Measurements from ENCODE around the gene TGM6. TPM values are rescaled to one million over a fixed set of nuclear protein-coding genes. Genes with fewer than 3 reads are reported as not detected.

The TGM6 gene
- polyA plus RNA-seq, 3 donors from 2014 or later: not detected

DNA sequence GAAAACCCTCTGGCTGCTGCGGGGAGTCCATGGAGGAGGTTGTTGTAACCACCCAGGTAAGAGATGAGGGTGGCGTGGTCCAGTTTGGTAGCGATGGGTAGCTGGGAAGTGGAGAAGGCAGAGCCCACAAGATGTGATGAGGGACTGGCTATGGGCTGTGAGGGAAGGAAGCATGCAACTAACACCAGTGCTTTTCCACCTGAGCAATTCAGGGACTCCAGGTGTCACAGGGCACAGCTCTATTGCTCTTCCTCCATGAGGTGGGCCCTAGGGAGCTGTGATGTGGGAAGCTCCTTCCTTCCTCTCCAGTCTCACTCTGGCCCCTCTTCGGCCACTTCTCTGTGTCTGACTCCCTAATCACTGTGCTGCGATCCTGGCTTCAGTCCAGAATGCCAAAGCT lies 32.4 kb upstream of the TGM6 start:
- H3K4me1 Mint-ChIP-seq: peaks cover 0 to 6% of the 10 kb centered on the region in 2 donors
- peaks cover 0 to 6% (median 2%) of the 10 kb centered on the region in 6 donors for H3K9me3 Mint-ChIP-seq
- H3K4me3 Mint-ChIP-seq: no peak overlapping the region
- no peak overlapping the region for H3K27ac Mint-ChIP-seq
- peaks cover 0 to 4% (median 0%) of the 10 kb centered on the region in 3 donors for H3K36me3 Mint-ChIP-seq
- peaks cover 3 to 9% (median 7%) of the 10 kb centered on the region in 3 donors for H3K27me3 Mint-ChIP-seq (ENCODE audit: low read depth in 3 of 3)
- DNase-seq: no peak

DNA sequence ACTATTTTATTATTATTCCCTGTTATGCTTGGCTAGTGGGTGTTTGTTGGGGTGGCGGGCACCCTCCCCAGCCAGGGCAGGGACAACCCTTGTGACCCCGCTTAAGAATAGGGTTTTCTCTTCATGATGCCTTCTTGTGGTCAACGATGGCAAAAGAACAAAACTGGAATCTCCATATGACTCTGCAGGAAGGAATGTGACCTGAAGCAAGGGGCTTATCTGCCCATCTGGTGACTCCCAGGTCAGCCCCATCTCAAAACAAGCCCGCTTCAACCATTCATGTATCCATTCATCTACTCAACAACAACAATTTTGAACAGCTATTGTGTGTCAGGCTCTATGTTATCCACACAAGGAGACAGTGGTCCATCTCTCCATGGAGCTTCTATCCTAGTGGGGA lies 30.9 kb upstream of the TGM6 start:
- peaks cover 0 to 4% (median 0%) of the 10 kb centered on the region in 3 donors for H3K36me3 Mint-ChIP-seq
- H3K4me3 Mint-ChIP-seq: no peak overlapping the region
- peaks cover 0 to 6% of the 10 kb centered on the region in 2 donors for H3K4me1 Mint-ChIP-seq
- no peak for DNase-seq
- peaks cover 0 to 6% (median 2%) of the 10 kb centered on the region in 6 donors for H3K9me3 Mint-ChIP-seq
- no peak overlapping the region for H3K27ac Mint-ChIP-seq
- H3K27me3 Mint-ChIP-seq (ENCODE audit: low read depth in 3 of 3): peaks cover 3 to 9% (median 7%) of the 10 kb centered on the region in 3 donors

GRCh38 chr20:2350606-2351005 lies 30.1 kb upstream of the TGM6 start:
- Mint-ChIP-seq H3K36me3 (peaks cover 0 to 1% (median 0%) of the 10 kb centered on the region in 3 donors), H3K27me3 (ENCODE audit: low read depth in 3 of 3) (peaks cover 1 to 11% (median 9%) of the 10 kb centered on the region in 3 donors), H3K4me1 (peaks cover 0 to 6% of the 10 kb centered on the region in 2 donors), H3K27ac (no peak overlapping the region), H3K9me3 (peaks cover 0 to 6% (median 2%) of the 10 kb centered on the region in 6 donors), H3K4me3 (no peak overlapping the region)
- DNase-seq: no peak

GRCh38 chr20:2353231-2353630 lies 27.5 kb upstream of the TGM6 start:
- peaks cover 0 to 5% (median 0%) of the 10 kb centered on the region in 6 donors for H3K9me3 Mint-ChIP-seq
- H3K27me3 Mint-ChIP-seq (ENCODE audit: low read depth in 3 of 3): peaks cover 2 to 6% (median 3%) of the 10 kb centered on the region in 3 donors
- DNase-seq: no peak
- no peak overlapping the region for H3K4me3 Mint-ChIP-seq
- no peak overlapping the region for H3K27ac Mint-ChIP-seq
- H3K36me3 Mint-ChIP-seq: no peaks in the 10 kb centered on the region
- H3K4me1 Mint-ChIP-seq: peaks cover 0 to 6% of the 10 kb centered on the region in 2 donors

DNA sequence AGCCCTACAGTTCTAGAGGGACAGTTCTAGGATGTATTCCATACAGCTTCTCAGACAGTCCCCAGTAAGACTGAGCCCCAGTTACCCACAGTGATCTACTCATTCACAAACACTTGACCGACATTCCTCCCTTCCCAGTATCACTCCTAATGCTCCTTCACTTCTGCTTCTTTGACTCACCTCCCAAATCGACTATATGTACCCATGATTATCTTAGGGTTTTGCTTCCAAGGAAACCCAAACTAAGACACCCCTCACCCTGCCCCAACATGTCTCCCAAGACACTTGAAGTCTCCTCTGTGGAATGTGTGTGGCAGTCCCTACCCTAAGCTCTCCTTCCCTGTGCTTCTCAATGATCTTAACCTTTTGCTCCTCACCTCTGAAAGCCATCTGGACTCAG lies 23.6 kb upstream of the TGM6 start:
- peaks cover 4 to 13% (median 8%) of the 10 kb centered on the region in 3 donors for H3K36me3 Mint-ChIP-seq
- H3K4me3 Mint-ChIP-seq: no peak overlapping the region
- H3K27ac Mint-ChIP-seq: no peak overlapping the region
- H3K4me1 Mint-ChIP-seq: peaks cover 0 to under 1% of the 10 kb centered on the region in 2 donors
- peaks cover 4 to 11% (median 7%) of the 10 kb centered on the region in 3 donors for H3K27me3 Mint-ChIP-seq (ENCODE audit: low read depth in 3 of 3)
- DNase-seq: no peak
- peaks cover 5 to 24% (median 15%) of the 10 kb centered on the region in 6 donors for H3K9me3 Mint-ChIP-seq

DNA sequence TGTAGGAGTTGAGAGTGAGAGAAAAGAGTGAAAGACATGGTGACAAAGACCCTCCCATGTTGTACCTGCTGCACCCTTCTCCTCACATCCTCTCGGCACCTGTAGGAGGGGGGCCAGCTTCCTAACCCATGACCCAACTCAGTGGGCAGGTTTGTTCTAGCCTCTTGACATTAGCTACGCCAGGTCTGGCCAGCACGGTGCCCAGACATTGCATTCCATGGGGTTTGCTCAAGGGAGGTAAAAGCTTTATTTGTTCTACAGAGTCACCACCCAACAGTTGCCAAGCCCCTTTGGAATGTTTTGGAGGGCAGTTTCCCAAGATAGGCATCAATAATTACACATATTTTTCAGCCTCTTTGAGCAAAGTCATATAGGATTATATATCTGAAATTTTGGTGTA lies 22.7 kb upstream of the TGM6 start:
- H3K4me3 Mint-ChIP-seq: no peak overlapping the region
- H3K36me3 Mint-ChIP-seq: peaks cover 4 to 13% (median 8%) of the 10 kb centered on the region in 3 donors
- DNase-seq: no peak
- no peaks in the 10 kb centered on the region for H3K4me1 Mint-ChIP-seq
- peaks cover 4 to 11% (median 7%) of the 10 kb centered on the region in 3 donors for H3K27me3 Mint-ChIP-seq (ENCODE audit: low read depth in 3 of 3)
- no peak overlapping the region for H3K27ac Mint-ChIP-seq
- H3K9me3 Mint-ChIP-seq: peaks cover 5 to 26% (median 15%) of the 10 kb centered on the region in 6 donors

DNA sequence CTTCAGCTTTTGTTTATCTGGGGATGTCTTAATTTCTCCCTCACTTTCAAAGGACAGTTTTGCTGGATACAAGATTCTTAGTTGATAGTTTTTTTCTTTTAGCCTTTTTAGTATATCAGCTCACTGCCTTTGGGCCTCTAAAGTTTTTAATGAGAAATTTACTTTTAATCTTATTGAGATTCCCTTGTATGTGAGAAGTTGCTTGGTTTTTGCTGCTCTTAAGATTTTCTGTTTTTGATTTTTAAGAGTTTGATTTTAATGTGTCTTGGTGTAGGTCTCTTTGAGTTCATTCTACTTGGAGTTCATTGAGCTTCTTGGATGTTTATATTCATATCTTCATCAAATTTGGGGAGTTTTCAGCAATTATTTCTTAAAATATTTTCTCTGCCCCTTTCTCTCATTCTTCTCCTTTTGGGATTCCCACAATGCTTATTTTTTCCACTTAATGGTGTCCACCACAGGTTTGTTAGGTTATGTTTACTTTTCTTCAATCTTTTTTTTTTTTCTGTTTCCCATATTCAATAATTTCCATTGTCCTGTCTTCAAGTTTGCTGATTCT lies 19.6 kb upstream of the TGM6 start:
- Mint-ChIP-seq H3K4me1 (no peaks in the 10 kb centered on the region), H3K36me3 (peaks cover 4 to 13% (median 8%) of the 10 kb centered on the region in 3 donors), H3K27me3 (ENCODE audit: low read depth in 3 of 3) (peaks cover 4 to 18% (median 4%) of the 10 kb centered on the region in 3 donors), H3K9me3 (peaks cover 3 to 26% (median 15%) of the 10 kb centered on the region in 6 donors), H3K27ac (no peak overlapping the region), H3K4me3 (no peak overlapping the region)
- DNase-seq: no peak

DNA sequence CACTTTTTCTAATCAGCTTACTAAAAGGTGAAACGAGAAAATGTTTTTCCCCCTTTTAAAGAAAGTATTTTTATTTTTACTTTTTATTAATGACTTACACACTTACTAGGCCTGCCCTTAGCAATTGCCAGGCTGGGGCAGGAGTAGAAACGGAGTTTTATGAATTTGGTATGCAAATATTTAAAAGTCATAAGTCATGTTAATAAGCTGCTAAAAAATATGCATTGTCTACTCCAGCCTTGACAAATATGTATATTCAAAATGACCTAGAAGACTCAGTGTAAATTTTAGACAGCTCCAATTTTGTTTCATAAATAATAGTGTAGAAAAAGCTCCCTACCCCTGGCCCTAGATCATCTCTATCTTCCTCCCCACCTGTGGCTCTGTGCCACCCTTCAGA lies 17.5 kb upstream of the TGM6 start:
- Mint-ChIP-seq H3K27ac (no peak overlapping the region), H3K27me3 (ENCODE audit: low read depth in 3 of 3) (peaks cover 3 to 22% (median 4%) of the 10 kb centered on the region in 3 donors), H3K4me3 (no peak overlapping the region), H3K36me3 (peaks cover 4 to 13% (median 8%) of the 10 kb centered on the region in 3 donors), H3K9me3 (peaks cover 3 to 26% (median 15%) of the 10 kb centered on the region in 6 donors), H3K4me1 (no peaks in the 10 kb centered on the region)
- DNase-seq: no peak

- DNase-seq: no peak
- Mint-ChIP-seq H3K36me3 (peaks cover 4 to 13% (median 8%) of the 10 kb centered on the region in 3 donors), H3K4me3 (no peak overlapping the region), H3K9me3 (peaks cover 3 to 26% (median 15%) of the 10 kb centered on the region in 6 donors), H3K4me1 (no peaks in the 10 kb centered on the region), H3K27me3 (ENCODE audit: low read depth in 3 of 3) (peaks cover 3 to 26% (median 4%) of the 10 kb centered on the region in 3 donors), H3K27ac (no peak overlapping the region)
Observed at GRCh38 chr20:2363587-2363986, 17.1 kb upstream of the TGM6 start.

- H3K36me3 Mint-ChIP-seq: peaks cover 4 to 13% (median 8%) of the 10 kb centered on the region in 3 donors
- peaks cover 3 to 26% (median 15%) of the 10 kb centered on the region in 6 donors for H3K9me3 Mint-ChIP-seq
- H3K27ac Mint-ChIP-seq: no peak overlapping the region
- DNase-seq: no peak
- H3K27me3 Mint-ChIP-seq (ENCODE audit: low read depth in 3 of 3): peaks cover 3 to 26% (median 4%) of the 10 kb centered on the region in 3 donors
- H3K4me3 Mint-ChIP-seq: no peak overlapping the region
- H3K4me1 Mint-ChIP-seq: no peaks in the 10 kb centered on the region
Observed at GRCh38 chr20:2364044-2364443, 16.7 kb upstream of the TGM6 start.

- peaks cover 3 to 20% (median 15%) of the 10 kb centered on the region in 6 donors for H3K9me3 Mint-ChIP-seq
- H3K36me3 Mint-ChIP-seq: peaks cover 4 to 13% (median 8%) of the 10 kb centered on the region in 3 donors
- no peak overlapping the region for H3K27ac Mint-ChIP-seq
- no peak overlapping the region for H3K4me3 Mint-ChIP-seq
- DNase-seq: no peak
- H3K4me1 Mint-ChIP-seq: no peaks in the 10 kb centered on the region
- peaks cover 0 to 26% (median 4%) of the 10 kb centered on the region in 3 donors for H3K27me3 Mint-ChIP-seq (ENCODE audit: low read depth in 3 of 3)
Observed at GRCh38 chr20:2365091-2365490, 15.6 kb upstream of the TGM6 start.

DNA sequence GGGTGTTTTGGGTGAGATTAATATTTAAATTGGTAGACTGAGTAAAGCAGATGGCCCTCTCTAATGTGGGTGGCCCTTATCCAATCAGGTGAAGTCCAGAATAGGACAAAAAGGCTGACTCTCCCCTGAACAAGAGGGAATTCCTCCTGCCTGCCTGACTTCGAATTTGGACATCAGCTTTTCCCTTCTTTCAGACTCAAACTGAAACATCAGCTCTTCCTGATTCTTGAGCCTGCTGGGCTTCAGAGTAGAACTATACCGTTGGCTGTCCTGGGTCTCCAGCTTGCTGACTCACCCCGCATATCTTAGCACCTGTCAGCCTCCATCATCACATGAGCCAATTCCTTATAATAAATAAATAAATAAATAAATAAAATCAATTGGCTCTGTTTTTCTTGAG lies 15.0 kb upstream of the TGM6 start:
- Mint-ChIP-seq H3K4me1 (no peaks in the 10 kb centered on the region), H3K4me3 (no peak overlapping the region), H3K27me3 (ENCODE audit: low read depth in 3 of 3) (peaks cover 2 to 26% (median 3%) of the 10 kb centered on the region in 3 donors), H3K36me3 (peaks cover 4 to 10% (median 6%) of the 10 kb centered on the region in 3 donors), H3K27ac (no peak overlapping the region), H3K9me3 (peaks cover 3 to 16% (median 11%) of the 10 kb centered on the region in 6 donors)
- DNase-seq: no peak

DNA sequence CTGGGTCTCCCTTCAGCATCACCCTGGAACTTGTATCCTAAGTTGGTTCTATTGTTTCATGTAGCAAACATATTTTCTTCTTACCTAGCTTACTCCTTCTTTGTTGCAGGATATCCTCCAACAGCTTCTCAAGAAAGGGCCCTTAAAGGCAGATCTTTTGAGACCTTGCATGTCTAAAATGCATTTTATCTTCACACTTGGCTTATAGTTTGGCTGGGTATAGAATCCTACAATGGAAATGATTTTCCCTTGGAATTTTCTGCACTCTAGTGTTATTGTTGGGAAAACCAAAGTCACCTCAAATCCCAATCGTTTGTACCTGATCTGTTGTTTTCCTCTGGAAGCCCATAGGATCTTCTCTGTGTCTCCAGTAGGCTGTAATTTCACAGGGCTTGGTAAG lies 12.1 kb upstream of the TGM6 start:
- peaks cover 2 to 19% (median 5%) of the 10 kb centered on the region in 3 donors for H3K27me3 Mint-ChIP-seq (ENCODE audit: low read depth in 3 of 3)
- H3K27ac Mint-ChIP-seq: no peak overlapping the region
- DNase-seq: no peak
- no peaks in the 10 kb centered on the region for H3K4me1 Mint-ChIP-seq
- no peak overlapping the region for H3K4me3 Mint-ChIP-seq
- no peaks in the 10 kb centered on the region for H3K36me3 Mint-ChIP-seq
- H3K9me3 Mint-ChIP-seq: peaks cover 0 to 3% (median 0%) of the 10 kb centered on the region in 6 donors

- Mint-ChIP-seq H3K4me3 (no peak overlapping the region), H3K27me3 (ENCODE audit: low read depth in 3 of 3) (peaks cover 4 to 10% (median 7%) of the 10 kb centered on the region in 3 donors)
Observed at GRCh38 chr20:2373098-2373497, 7.6 kb upstream of the TGM6 start.

More at GRCh38 chr20:2373098-2373497, 7.6 kb upstream of the TGM6 start:
- no peak overlapping the region for H3K27ac Mint-ChIP-seq
- DNase-seq: no peak
- no peaks in the 10 kb centered on the region for H3K4me1 Mint-ChIP-seq
- no peaks in the 10 kb centered on the region for H3K36me3 Mint-ChIP-seq
- peaks cover 0 to 3% (median 0%) of the 10 kb centered on the region in 6 donors for H3K9me3 Mint-ChIP-seq

Data from immature natural killer cell (primary cell).